GM19193 (cell line): ENCODE results near the gene ARL6IP4.

Experiments
- POLR2A ChIP-seq: IDR thresholded peaks from 4 replicates; pipeline ENCODE4 v1.6.1; 2011; ENCODE audit not compliant: insufficient read depth, insufficient read length; ENCODE audit errors: extremely low read depth

ARL6IP4 gene

GRCh38 chr12:122999196-122999946, 18.9 kb downstream of the ARL6IP4 start:
- no peak for TF ChIP-seq POLR2A

- TF ChIP-seq POLR2A: no peak
Observed at GRCh38 chr12:122999986-123000420, 19.5 kb downstream of the ARL6IP4 start.

- no peak for TF ChIP-seq POLR2A
Observed at GRCh38 chr12:123000578-123000977, 20.1 kb downstream of the ARL6IP4 start.

- no peak for TF ChIP-seq POLR2A
Observed at GRCh38 chr12:123001464-123001863, 21.0 kb downstream of the ARL6IP4 start.

- no peak for TF ChIP-seq POLR2A
Observed at GRCh38 chr12:123003257-123003656, 22.8 kb downstream of the ARL6IP4 start.

- TF ChIP-seq POLR2A: no peak
Observed at GRCh38 chr12:123004287-123004686, 23.8 kb downstream of the ARL6IP4 start.

- no peak for TF ChIP-seq POLR2A
Observed at GRCh38 chr12:123005081-123005626, 24.7 kb downstream of the ARL6IP4 start.

GRCh38 chr12:123006977-123007376, 26.5 kb downstream of the ARL6IP4 start:
- no peak for TF ChIP-seq POLR2A

GRCh38 chr12:123010110-123010509, 29.6 kb downstream of the ARL6IP4 start:
- TF ChIP-seq POLR2A: no peak

GRCh38 chr12:123010681-123011080, 30.2 kb downstream of the ARL6IP4 start:
- TF ChIP-seq POLR2A: no peak

GRCh38 chr12:123011701-123012100, 31.2 kb downstream of the ARL6IP4 start:
- TF ChIP-seq POLR2A: no peak

- no peak for TF ChIP-seq POLR2A
Observed at GRCh38 chr12:123013185-123014095, 33.0 kb downstream of the ARL6IP4 start.

GRCh38 chr12:123017753-123018152, 37.3 kb downstream of the ARL6IP4 start:
- no peak for TF ChIP-seq POLR2A

- TF ChIP-seq POLR2A: no peak
Observed at GRCh38 chr12:123019841-123020138, 39.3 kb downstream of the ARL6IP4 start.
